GM12878 (cell line): ENCODE measurements around the gene PRKG1.
"Not testable (repeated sequence)": the region's sequence is repeated elsewhere in the genome, so short reads cannot be mapped to it uniquely, and the experiment has no call there.

ENCODE experiments used
- ASH2L ChIP-seq: fragments of 300-600, 200-600 bp; sonication (generic); IDR thresholded peaks from 2 replicates; pipeline ENCODE4 v1.6.1; 2017; ENCODE audit warnings: low read depth, mild to moderate bottlenecking, borderline replicate concordance
- BHLHE40 ChIP-seq, 2 experiments: fragments of 450-650 bp in 1 of 2; IDR thresholded peaks; 2 replicates each; pipeline ENCODE4 v1.6.1; 2011 to 2017; ENCODE audit warnings: low read depth in 2 of 2, borderline replicate concordance in 1 of 2, improper control_type of control experiment in 1 of 2, low read length in 1 of 2, mild to moderate bottlenecking in 1 of 2
- CEBPB ChIP-seq, 2 experiments: fragments of 150-350 bp in 1 of 2; IDR thresholded peaks; 2 replicates each; pipeline ENCODE4 v1.6.1; 2012 to 2014; ENCODE audit warnings: low read depth in 2 of 2, low read length in 2 of 2, borderline replicate concordance in 1 of 2, inconsistent platforms in 1 of 2
- CTCF ChIP-seq, 3 experiments: IDR thresholded peaks in 2 of 3; conservative IDR thresholded peaks in 1 of 3; 2 replicates each; pipeline ENCODE4 v1.5.1; 2011; ENCODE audit warnings: low read depth in 3 of 3, low read length in 3 of 3, mild to moderate bottlenecking in 3 of 3, control low read depth in 2 of 3, moderate library complexity in 2 of 3, inconsistent platforms in 1 of 3, mixed read lengths in 1 of 3; ENCODE audit not compliant: control insufficient read depth in 2 of 3, insufficient read depth in 1 of 3; ENCODE audit errors: extremely low read depth in 1 of 3
- MYB ChIP-seq: fragments of 150-350 bp; IDR thresholded peaks from 2 replicates; pipeline ENCODE4 v1.6.1; 2014; ENCODE audit warnings: mild to moderate bottlenecking, low read depth, low read length, borderline replicate concordance
- RCOR1 ChIP-seq: conservative IDR thresholded peaks from 2 replicates; pipeline ENCODE4 v1.6.1; 2012; ENCODE audit warnings: low read depth, low read length, improper control_type of control experiment
- TCF7 ChIP-seq: IDR thresholded peaks from 2 replicates; pipeline ENCODE4 v1.6.1; 2014; ENCODE audit warnings: antibody characterized with exemption, borderline replicate concordance
- USF2 ChIP-seq: IDR thresholded peaks from 2 replicates; pipeline ENCODE4 v1.6.1; 2011; ENCODE audit warnings: low read depth, low read length, improper control_type of control experiment, borderline replicate concordance

GRCh38 chr10:51758838-51759237 lies 684.6 kb downstream of the PRKG1 start:
- TF ChIP-seq TCF7; USF2; ASH2L; CTCF (IDR thresholded peaks at IDR 0.05 in 2 of 3, conservative IDR thresholded peaks at IDR 0.05 in 1 of 3; ENCODE audit: control insufficient read depth in 2 of 3, extremely low read depth in 1 of 3, insufficient read depth in 1 of 3, low read depth in 3 of 3, low read length in 3 of 3); CEBPB (IDR thresholded peaks at IDR 0.05; ENCODE audit: borderline replicate concordance in 1 of 2, low read depth in 2 of 2, low read length in 2 of 2); BHLHE40 (IDR thresholded peaks at IDR 0.05; ENCODE audit: borderline replicate concordance in 1 of 2, low read depth in 2 of 2, low read length in 1 of 2); MYB; RCOR1: not testable (repeated sequence)
